Measurements from ENCODE around the gene WT1.
"Not testable (repeated sequence)": the region's sequence is repeated elsewhere in the genome, so short reads cannot be mapped to it uniquely, and the experiment has no call there.

The WT1 gene

GRCh38 chr11:32385998-32386397, 49.3 kb downstream of the WT1 start:
- no peak for DNase-seq

GRCh38 chr11:32382339-32383049, 52.8 kb downstream of the WT1 start:
- DNase-seq = no peak

GRCh38 chr11:32381179-32381578, 54.2 kb downstream of the WT1 start:
- no peak for DNase-seq

DNA sequence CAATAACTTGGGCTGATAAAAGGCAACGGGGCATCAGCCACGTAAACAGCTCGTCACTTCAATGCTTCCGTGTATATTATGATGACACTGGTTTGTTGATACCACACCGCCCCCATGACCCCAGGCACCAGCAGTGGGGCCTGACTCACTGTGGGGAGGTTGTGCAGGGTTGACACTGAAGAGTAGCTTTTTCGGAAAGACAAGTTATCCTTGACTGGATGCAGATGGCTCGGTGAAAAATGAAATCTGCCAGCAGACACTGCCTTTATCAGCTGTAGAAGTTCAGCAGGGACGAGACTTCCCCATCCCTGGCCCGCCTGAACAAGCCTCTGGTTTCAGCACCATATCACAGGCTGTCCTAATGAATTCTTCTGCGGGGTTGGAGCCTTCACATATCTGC, 55.6 kb downstream of the WT1 start:
- DNase-seq = no peak

DNA sequence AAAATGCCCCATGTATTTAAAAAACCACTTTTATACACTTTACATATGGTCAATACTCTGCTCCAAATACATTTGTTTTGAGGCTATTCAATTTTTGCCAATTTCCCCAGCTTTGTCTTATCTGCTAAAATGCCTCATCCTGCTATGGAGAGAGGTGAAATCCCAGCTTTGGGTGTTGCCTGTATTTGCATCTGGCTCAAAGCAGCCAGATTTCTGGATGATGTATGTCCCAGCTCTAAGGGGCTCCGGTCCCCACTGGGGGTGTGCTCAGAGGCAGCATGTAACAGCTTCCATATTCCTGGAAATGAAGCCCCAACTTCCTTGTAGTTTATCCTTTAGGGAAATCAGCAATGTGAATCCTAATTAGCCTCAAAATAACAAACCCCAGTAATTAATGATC, 59.5 kb downstream of the WT1 start:
- DNase-seq = no peak

DNA sequence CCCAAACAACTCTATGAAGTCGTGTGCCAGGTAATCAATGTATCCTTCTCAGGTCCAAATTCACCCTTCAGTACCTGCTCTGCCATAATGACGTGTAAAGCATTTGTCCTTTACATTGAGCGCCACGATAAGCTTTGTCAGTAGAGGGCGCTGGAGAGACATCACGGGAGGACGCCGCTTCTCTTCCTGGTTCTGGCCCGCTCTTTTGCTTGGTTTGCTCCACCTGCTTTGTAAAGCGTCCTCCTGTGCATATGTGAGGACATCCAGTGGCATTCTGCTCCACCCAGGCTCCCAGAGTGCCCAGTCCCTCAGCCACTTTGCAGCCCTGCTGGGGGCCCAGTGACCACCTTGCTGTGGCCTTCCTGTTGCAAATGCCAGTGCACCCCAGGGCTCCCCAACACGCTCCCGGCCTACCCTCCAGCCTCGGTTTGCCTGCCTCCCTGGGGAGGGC, 61.1 kb downstream of the WT1 start:
- DNase-seq = peak; percentile 6

DNA sequence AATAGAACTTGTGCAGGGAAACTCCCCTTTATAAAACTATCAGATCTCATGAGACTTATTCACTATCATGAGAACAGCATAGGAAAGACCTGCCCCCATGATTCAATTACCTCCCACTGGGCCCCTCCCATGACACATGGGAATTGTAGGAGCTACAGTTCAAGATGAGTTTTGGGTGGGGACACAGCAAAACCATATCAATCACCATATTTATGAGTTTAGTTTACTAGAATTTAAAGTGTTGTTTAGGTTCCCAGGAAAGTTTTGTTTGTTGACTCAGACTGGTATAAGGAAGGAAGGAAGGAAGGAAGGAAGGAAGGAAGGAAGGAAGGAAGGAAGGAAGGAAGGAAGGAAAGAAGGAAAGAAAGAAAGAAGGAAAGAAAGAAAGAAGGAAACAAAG, 65.4 kb downstream of the WT1 start:
- not testable (repeated sequence) for DNase-seq

GRCh38 chr11:32366666-32367065, 68.7 kb downstream of the WT1 start:
- no peak for DNase-seq

DNA sequence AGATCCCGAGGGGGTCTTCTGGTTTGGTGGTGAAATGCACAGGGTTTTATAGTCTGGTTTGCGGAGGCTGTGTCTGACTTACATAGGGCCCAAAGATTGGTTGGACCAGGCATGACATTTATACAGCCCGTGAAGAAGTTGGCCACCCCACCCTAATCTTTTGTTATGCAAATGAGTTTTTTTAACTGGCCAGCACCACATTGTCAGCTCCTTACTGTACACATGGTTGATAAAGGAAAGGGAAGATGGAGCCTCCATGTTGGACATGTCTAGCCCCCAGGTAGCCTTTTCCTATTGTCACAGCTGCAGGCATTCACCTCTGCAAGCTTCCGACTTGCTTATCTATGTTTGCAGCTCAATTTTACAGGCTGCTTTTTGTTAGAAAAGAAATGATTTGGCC, 70.1 kb downstream of the WT1 start:
- no peak for DNase-seq

GRCh38 chr11:32358729-32359128, 76.6 kb downstream of the WT1 start:
- DNase-seq = no peak

DNA sequence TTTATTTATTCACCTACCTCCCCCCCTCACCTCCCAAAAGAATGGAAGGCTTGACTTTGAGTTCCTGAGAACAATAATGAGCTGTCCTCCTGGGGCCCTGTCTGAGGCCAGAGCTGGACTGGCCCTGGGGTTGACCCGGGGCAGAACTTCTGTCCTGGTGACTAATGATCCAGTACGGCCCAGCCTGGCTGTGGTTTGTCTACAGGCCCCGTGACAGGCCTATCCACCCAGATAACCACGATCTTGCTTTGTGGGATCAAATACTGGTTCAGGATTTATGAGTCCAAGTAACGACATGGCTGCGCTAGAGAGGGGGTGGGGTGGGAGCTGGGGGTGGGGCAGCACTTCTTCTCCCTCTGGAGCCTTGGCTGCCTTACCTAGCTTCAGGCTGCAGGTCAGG, 81.5 kb downstream of the WT1 start:
- no peak for DNase-seq

DNA sequence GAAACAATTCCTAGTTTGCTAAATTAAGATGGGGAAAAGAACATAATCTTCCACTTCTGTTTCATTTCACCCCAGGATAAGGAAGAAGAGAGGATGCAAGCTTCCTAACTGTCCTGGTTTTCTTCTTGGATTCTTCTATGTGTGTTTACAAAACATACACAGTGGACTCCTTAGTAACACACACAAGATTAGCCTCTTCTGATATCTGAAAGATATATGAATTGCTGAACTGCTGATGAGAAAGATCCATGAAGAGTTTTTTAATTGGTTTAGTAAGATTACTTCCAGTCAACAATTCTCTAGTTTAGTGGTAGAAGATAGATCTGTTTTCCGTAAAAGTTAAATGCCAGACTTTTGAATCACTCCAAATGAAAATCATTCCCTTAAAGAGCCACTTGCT, 86.8 kb downstream of the WT1 start:
- no peak for DNase-seq

DNA sequence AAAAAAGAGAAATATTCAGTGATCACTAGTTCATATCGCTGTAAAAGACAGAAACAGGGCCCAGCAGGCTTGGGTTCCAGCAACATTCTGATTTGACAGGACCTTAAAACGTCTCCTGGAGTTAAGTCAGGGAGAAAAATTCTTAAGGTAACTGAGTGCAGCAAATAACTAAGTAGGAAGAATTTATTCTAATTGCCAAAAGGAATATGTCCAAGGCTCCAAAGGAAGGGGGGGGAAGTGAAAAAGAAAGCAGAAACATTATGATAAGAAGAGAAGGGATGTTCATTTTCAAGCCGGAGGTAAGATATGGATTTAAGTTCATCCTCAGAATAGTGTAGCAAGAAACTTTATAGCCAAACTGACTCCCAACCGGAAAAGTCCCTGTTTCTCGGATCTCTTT, 90.4 kb downstream of the WT1 start:
- no peak for DNase-seq

- DNase-seq = no peak
Observed at GRCh38 chr11:32343325-32344008, 91.9 kb downstream of the WT1 start.

DNA sequence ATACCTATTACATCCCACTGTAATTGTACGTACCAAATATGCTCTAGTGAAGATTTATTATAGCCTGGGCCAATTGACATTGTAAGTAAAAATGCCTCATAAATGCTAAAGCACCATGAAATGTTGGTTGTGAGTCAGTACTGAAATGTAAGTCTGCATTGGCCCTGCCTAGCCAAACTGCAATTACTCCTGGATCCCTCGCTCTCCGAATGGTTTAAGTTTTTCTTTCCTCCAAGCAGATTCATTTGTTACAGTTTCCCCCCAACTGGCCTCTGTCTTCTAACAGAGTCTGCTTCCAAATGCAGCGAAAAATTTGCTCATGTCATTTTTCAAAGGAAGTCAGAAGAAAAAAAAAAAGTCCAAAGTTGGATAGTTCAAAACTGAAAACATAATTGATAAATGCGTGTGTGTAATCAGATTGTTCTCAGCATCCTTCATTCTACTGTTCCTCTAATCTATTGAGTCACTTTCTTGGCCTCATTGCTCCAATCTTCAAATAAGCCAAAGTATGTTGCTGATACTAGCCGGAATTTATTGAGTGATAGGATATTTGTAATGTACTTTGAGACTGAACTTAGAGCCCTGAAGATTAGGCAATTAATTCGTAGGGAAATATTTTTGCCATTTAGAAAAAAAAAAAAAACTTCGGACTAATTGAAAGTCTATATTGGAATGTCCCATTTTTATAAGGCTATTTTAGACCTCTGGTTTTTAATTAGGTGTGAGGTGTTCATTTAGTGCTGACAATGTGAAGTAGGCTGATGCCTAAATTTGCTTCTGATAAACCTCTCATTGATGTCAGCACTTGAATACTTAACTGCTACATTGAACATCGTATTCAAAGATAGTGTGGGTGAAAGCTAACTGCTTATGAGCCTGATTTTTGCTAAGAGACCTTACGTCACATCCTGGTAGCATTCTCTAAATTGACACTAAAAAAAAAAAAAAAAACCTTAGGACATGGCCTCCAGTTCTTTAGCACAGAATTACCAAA, 93.4 kb downstream of the WT1 start:
- no peak for DNase-seq

- no peak for DNase-seq
Observed at GRCh38 chr11:32340181-32340580, 95.2 kb downstream of the WT1 start.

Measured in activated naive CD4-positive, alpha-beta T cell treated with Interleukin-2 at 50 U/mL for 16 hours (primary cell).